Peyer's patch (tissue), 4 donors: ENCODE measurements around the gene IMMT. TPM values are rescaled to one million over a fixed set of nuclear protein-coding genes. Genes with fewer than 3 reads are reported as not detected.

Experiments used
- DNase-seq, 3 donors: peaks; one replicate each; pipeline ENCODE4 v3.0.0-alpha.2; 2017 to 2019
- H3K27ac ChIP-seq, 4 donors: fragments of 200-600 bp; sonication (generic); one replicate each; pipeline ENCODE4 v1.5.1; 2016 to 2019
- H3K27me3 ChIP-seq, 2 donors: fragments of 200-600 bp; sonication (generic); one replicate each; pipeline ENCODE4 v1.5.1; 2019
- H3K36me3 ChIP-seq, 3 donors: fragments of 200-600 bp; sonication (generic); one replicate each; pipeline ENCODE4 v1.5.1; 2016 to 2019
- H3K4me1 ChIP-seq, 4 donors: fragments of 200-600 bp; sonication (generic); one replicate each; pipeline ENCODE4 v1.5.1; 2016 to 2019
- H3K4me3 ChIP-seq, 4 donors: fragments of 200-600 bp; sonication (generic); 1 replicate in 3 of 4; 2 replicates in 1 of 4; pipeline ENCODE4 v1.5.1; 2016 to 2019; ENCODE audit warnings: mild to moderate bottlenecking in 1 of 4
- H3K9me3 ChIP-seq, 4 donors: fragments of 200-600 bp; sonication (generic); one replicate each; pipeline ENCODE4 v1.5.1; 2016 to 2019; ENCODE audit warnings: mild to moderate bottlenecking in 1 of 4
- POLR2A ChIP-seq, 2 donors: fragments of 450-650 bp; IDR thresholded peaks; one replicate each; pipeline ENCODE4 v1.5.1; 2017; ENCODE audit warnings: antibody characterized with exemption in 2 of 2, mild to moderate bottlenecking in 2 of 2, moderate library complexity in 2 of 2
- total RNA-seq, 4 donors: library from RNA; depleted of rRNA; stranded (reverse); fragments of >200 nt; gene quantifications; one replicate each; pipeline ENCODE4 v1.1.0, GENCODE V29; 2016
- TF ChIP-seq, protein P1 (sequence below), 6 experiments: fragments of 450-650 bp in 4 of 6; fragments of 200-600 bp in 2 of 6; sonication (generic) in 1 of 6; IDR thresholded peaks; one replicate each; pipeline ENCODE4 v1.5.1; 2017 to 2019; ENCODE audit warnings: antibody characterized with exemption in 6 of 6, mild to moderate bottlenecking in 3 of 6, moderate library complexity in 1 of 6

Gene IMMT
- total RNA-seq, 4 donors from 2014 or later, result 53.8 to 126 (median 67.6) TPM

DNA sequence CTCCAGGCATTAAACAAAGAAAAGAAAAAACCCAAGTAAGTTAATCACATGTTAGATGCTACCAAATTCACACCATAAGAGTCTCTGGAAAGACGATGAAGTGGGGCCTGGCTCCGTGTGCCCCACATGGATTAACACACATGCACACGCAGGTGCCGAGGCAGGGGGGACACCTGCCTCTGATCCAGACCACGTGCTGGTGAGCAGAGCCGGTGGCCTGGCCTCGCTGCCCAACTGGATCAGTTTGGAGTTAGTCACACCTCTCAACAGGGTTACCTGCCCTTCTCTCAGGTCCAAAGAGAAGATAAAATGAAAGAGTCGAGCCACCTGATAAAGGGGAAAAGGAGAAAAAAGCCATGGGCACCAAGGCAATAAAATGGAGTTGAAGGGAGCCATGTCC is 44.5 kb upstream of the IMMT start:
- Histone ChIP-seq H3K27ac (no peak overlapping the region), H3K9me3 (no peaks in the 10 kb centered on the region), H3K27me3 (no peaks in the 10 kb centered on the region), H3K4me1 (peaks cover 0 to 9% (median 0%) of the 10 kb centered on the region in 4 donors), H3K36me3 (no peaks in the 10 kb centered on the region), H3K4me3 (no peak overlapping the region)
- no peak for DNase-seq
- TF ChIP-seq POLR2A (IDR thresholded peaks at IDR 0.05), result no peak
- TF ChIP-seq, protein P1, sequence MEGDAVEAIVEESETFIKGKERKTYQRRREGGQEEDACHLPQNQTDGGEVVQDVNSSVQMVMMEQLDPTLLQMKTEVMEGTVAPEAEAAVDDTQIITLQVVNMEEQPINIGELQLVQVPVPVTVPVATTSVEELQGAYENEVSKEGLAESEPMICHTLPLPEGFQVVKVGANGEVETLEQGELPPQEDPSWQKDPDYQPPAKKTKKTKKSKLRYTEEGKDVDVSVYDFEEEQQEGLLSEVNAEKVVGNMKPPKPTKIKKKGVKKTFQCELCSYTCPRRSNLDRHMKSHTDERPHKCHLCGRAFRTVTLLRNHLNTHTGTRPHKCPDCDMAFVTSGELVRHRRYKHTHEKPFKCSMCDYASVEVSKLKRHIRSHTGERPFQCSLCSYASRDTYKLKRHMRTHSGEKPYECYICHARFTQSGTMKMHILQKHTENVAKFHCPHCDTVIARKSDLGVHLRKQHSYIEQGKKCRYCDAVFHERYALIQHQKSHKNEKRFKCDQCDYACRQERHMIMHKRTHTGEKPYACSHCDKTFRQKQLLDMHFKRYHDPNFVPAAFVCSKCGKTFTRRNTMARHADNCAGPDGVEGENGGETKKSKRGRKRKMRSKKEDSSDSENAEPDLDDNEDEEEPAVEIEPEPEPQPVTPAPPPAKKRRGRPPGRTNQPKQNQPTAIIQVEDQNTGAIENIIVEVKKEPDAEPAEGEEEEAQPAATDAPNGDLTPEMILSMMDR (IDR thresholded peaks at IDR 0.05), result no peak

DNA sequence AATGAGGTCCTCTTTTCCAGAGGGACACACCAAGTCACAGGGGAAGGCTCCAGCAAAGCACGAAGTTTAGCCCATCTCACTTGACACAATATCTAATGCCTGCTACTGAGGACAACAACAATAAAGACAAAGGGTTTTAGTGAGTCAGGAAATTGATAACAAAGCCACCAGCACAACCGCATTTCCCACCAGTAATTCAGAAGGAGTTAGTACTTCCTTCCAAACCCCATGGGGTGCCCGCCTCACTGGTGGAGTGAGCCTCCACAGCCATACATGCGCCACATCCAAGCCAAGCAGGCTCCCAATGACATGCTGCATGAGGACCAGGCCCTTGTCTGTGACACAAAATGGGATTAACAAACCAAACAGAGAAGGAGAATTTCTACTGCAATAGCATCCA is 44.1 kb upstream of the IMMT start:
- no peaks in the 10 kb centered on the region for H3K36me3 ChIP-seq
- no peak for TF ChIP-seq POLR2A (IDR thresholded peaks at IDR 0.05)
- TF ChIP-seq, protein P1 (IDR thresholded peaks at IDR 0.05), result no peak

DNA sequence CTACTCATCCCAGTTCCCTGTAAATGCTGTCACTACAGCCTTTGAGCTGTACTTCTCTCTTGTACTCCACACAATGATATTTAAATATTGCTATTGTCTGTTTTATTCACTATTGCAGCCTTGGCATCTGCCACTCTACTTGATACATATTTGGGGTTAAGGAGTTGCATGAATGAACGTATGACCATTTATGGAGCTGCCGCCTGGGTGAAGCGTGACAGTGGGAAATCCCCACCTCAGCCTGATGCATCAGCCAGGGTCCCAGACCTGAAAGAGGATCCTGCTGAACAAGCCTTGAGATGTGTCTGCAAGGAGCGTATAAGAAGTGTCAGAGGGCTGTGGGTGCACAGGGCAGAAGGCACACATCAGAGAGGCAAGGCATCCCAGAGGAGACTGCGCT is 43.1 kb upstream of the IMMT start:
- TF ChIP-seq, protein P1 (IDR thresholded peaks at IDR 0.05), result no peak
- TF ChIP-seq POLR2A (IDR thresholded peaks at IDR 0.05), result no peak
- Histone ChIP-seq H3K36me3 (no peaks in the 10 kb centered on the region), H3K9me3 (no peaks in the 10 kb centered on the region), H3K27ac (no peak overlapping the region), H3K27me3 (no peaks in the 10 kb centered on the region), H3K4me3 (no peak overlapping the region), H3K4me1 (peaks cover 0 to 2% (median 0%) of the 10 kb centered on the region in 4 donors)
- DNase-seq, result peak in 2 of 3 donors; percentile 70 to 74

More for the DNA sequence above, 44.1 kb upstream of the IMMT start:
- Histone ChIP-seq H3K27me3 (no peaks in the 10 kb centered on the region), H3K4me1 (peaks cover 0 to 9% (median 0%) of the 10 kb centered on the region in 4 donors), H3K9me3 (no peaks in the 10 kb centered on the region), H3K27ac (no peak overlapping the region), H3K4me3 (no peak overlapping the region)
- no peak for DNase-seq

DNA sequence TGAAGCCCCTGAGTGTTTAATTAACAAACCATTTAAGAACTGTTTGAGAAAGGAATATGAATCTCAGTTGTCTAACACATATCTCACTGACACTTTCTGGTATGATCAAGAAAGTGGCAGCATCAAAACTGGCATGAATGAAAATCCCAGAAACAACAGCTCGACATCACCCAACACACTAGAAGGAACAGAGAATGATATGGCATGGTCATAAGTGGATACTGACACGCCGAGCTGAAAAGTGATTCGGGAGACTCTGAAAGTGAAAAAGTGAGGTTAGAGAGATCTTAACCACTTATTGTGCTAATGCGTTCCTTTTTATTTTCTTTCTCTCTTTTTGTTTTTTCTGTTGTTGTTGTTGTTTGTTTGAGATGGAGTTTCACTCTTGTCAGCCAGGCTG is 41.9 kb upstream of the IMMT start:
- Histone ChIP-seq H3K27ac (no peak overlapping the region), H3K27me3 (no peaks in the 10 kb centered on the region), H3K36me3 (no peaks in the 10 kb centered on the region), H3K9me3 (no peaks in the 10 kb centered on the region), H3K4me1 (no peaks in the 10 kb centered on the region), H3K4me3 (no peak overlapping the region)
- TF ChIP-seq, protein P1 (IDR thresholded peaks at IDR 0.05), result no peak
- TF ChIP-seq POLR2A (IDR thresholded peaks at IDR 0.05), result no peak
- no peak for DNase-seq

DNA sequence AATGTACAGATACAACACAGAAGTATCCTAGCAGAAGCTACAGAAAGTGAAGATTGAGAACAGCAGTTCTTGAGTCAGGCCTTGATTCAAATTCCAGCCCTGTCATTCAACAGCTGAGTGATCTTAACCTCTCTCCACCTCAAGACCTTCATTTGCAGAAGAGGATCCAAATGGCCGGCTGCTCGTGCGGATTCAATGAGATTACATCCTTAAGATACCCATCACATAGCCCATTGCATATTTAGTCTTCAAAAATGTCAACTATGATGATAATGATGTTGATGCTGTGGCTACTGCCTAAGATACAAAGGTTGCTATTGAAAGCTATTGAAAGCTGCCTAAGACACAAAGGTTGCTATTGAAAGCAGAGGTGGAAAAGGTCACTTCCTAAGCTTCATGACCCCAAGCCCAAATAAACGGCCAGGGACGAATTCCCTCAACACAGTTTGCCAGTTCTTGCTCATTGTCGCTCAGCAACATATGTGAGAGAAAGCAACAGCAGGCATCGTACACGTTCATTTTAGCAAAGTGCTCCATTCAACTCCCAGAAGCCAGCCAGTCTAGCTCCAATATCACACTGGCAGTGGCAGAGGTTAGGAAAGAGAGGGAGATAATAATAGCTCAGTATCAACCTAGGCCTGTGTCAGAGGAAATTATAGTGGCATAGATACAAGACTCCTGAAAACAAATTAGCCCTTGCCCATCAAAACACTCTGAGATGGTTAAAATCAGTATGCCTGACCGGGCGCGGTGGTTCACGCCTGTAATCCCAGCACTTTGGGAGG is 40.1 kb upstream of the IMMT start:
- H3K27ac ChIP-seq, result peak overlapping the region in 1 of 4 donors; percentile 39

More for the DNA sequence above, 40.1 kb upstream of the IMMT start:
- H3K36me3 ChIP-seq, result no peaks in the 10 kb centered on the region
- TF ChIP-seq, protein P1 (IDR thresholded peaks at IDR 0.05), result no peak
- TF ChIP-seq POLR2A (IDR thresholded peaks at IDR 0.05), result no peak
- no peaks in the 10 kb centered on the region for H3K27me3 ChIP-seq
- no peaks in the 10 kb centered on the region for H3K4me1 ChIP-seq
- no peaks in the 10 kb centered on the region for H3K9me3 ChIP-seq
- DNase-seq, result no peak
- H3K4me3 ChIP-seq, result no peak overlapping the region
